Epithelial cell of proximal tubule (primary cell): ENCODE data around the gene VGLL4. TPM values are rescaled to one million over a fixed set of nuclear protein-coding genes. Genes with fewer than 3 reads are reported as not detected.

Source experiments
- DNase-seq: peaks from one replicate; pipeline ENCODE4 v3.0.0-alpha.2; 2011; ENCODE audit warnings: low read depth
- H3K4me3 ChIP-seq: 2 replicates; pipeline ENCODE4 v1.5.1; 2011; ENCODE audit warnings: low read depth, mild to moderate bottlenecking, low read length
- CTCF ChIP-seq: conservative IDR thresholded peaks from 2 replicates; pipeline ENCODE4 v1.5.1; 2012; ENCODE audit warnings: low read depth, mild to moderate bottlenecking, low read length
- total RNA-seq: library from RNA; depleted of rRNA; stranded (reverse); fragments of >200 nt; gene quantifications from 2 replicates; pipeline ENCODE4 v1.2.3, GENCODE V29; 2015

VGLL4 gene
- total RNA-seq, 1 donor from 2014 or later, result 52.4 TPM

DNA sequence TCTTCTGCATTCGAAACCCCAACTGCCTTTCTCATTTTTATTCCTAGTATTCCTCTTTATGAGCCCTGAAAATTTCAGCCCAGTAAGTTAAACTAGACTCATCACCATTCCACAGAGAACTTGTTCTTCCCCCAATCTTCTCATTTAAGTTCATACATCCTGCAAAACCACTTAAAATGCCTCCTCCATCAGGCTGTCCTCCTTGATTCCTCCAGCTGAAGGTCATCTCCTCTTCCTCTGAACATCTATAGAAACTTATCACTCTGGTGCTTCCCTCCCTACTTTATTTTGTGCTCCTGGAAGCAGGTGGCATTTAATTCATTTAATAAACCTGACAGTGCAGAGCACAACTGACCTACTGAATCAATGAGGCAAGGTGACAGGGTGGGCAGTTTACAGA is 38.3 kb downstream of the VGLL4 start:
- no peak for DNase-seq
- H3K4me3 ChIP-seq, result no peak overlapping the region
- no peak for TF ChIP-seq CTCF

GRCh38 chr3:11604139-11604892 is 39.4 kb downstream of the VGLL4 start:
- no peak for DNase-seq
- H3K4me3 ChIP-seq, result no peak overlapping the region
- no peak for TF ChIP-seq CTCF

DNA sequence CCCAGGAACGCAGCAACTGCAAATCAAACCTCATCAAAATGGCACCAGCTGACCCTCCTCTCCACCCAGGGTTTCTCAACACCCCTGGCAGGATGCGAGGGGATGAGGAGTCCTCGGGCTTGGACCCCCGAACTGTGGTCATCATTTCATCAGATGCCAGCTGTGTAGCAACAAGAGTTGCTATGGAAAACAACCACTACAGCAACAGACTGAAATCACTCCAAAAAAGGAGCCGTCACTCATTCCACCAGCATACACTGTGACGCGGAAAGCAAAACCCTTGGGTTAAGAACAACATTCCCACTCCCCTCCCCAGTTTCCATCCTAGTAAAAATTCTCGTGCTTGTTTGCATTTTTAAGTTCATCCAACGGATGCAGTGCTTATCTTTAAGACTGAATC is 40.1 kb downstream of the VGLL4 start:
- no peak for TF ChIP-seq CTCF
- H3K4me3 ChIP-seq, result no peak overlapping the region
- no peak for DNase-seq

DNA sequence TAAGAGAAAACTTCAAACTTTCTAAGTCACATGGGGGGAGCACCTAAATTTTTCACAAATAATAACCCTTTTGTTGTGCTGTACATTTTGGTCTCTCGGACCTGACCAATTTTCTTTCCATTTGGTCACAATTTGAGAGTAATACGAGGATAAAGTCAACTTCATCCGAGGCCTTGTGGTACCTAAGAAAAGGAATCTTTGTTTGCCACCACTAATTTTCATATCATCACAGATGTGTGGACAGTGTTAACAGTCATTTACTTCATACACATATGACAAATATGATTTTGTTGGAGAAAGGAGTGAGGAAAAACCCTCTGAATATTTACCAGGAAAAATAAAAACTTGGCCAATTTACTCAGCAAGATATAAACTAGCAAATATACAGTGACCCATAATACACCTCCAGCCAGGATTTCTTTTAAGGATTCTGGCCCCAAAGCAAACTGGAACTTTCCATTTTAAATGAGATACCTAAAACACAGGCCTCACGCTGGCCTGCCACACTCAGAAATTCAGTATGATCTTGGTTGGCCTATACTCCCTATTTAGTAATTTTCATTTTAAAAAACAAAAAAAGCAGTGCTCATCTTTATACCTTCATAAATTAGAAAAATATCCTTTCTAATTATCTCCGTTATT is 40.7 kb downstream of the VGLL4 start:
- no peak for TF ChIP-seq CTCF
- DNase-seq, result no peak
- H3K4me3 ChIP-seq, result no peak overlapping the region

DNA sequence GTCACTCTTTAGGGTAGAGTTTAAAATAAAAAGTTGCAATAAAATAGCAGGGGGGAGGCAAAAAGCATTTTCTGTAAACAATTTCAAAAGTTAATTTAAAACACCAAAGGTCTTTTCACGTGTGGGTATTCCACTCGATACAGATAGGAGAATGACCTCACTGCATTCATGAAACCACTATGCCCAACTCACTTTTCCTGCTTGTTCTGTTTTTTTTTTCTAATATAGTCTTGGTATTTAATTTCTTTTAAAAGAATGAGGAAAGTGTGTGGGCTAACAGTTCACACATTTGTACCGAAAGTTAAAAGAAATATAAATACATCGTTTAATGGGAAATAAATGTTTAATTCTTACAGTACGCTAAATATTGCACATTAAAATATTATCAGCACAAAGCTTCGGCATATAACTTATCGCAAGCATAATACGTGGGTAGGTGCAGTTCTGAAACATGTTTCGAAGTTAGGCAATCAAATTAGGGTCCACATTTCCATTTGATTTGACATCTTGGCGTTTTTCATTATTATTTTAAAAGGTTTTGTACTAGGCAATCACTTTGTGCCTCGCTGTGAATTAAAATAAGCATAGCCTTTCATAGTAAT is 41.4 kb downstream of the VGLL4 start:
- DNase-seq, result no peak
- no peak for TF ChIP-seq CTCF
- no peak overlapping the region for H3K4me3 ChIP-seq

DNA sequence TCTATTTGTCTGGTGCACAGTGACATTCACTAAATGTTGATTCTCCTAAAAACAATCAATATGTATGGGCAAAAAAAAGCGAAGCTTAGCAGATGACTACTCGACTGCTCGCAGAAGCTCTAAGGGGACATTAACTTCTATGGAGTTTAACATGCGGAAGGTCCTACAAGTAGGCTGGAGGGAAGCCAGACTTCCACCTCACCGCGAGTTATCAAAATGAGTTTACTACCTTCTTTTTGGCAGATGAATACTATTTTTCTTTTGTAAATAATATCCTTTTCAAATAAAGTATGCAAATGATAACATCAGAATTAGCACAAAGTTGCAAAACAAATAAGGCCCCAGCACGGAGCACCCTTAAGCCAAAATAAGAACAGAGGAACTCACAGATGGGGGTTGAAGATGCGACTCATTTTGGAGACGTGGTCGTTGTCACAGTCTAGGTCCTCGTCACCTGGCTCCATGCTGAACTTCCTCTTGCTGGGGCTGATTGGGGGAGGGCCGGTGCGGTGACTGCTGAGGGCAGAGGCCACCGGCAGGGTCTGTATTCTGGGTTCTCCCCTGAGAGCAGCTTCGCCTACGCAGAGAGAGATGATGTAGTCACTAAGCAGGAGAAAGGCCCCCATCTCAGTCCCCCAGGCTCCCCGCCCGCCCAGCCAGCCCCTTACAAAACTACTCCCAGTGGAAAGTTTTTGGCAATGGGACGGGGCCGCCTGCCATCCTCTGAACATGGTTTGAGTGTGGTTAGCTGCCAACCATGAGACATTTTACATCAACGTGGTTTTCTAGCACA is 42.1 kb downstream of the VGLL4 start:
- H3K4me3 ChIP-seq, result no peak overlapping the region
- no peak for TF ChIP-seq CTCF
- no peak for DNase-seq
